GM12878 (cell line): ENCODE results near the gene NLGN2. TPM values are rescaled to one million over a fixed set of nuclear protein-coding genes. Genes with fewer than 3 reads are reported as not detected.

Experiments
- ATAC-seq: fragments of 200-7000 bp; cut with Tn5 transposase; 3 replicates; pipeline ENCODE4 v1.9.1; 2020; ENCODE audit warnings: mild to moderate bottlenecking, moderate library complexity
- BruUV-seq: library from RNA; stranded (reverse); fragments of 400-500 nt; replicated peaks from 2 replicates; lab custom pipeline; 2021; lab: Mats Ljungman, UMichigan
- CTCF ChIA-PET: fragments of 300-600 bp; sonication (Branson Sonifier 250); formaldehyde crosslinking; extraction: SDS; loops from one replicate; lab custom pipeline; 2021; ENCODE audit warnings: inconsistent platforms; lab: Yijun Ruan, JAX
- POLR2A ChIA-PET: fragments of 350-600 bp; formaldehyde crosslinking; extraction: SDS; loops from one replicate; lab custom pipeline; 2021; ENCODE audit warnings: inconsistent platforms; lab: Charles Lee
- RAD21 ChIA-PET: fragments of 300-600 bp; sonication (Branson Sonifier 250); formaldehyde crosslinking; loops from one replicate; lab custom pipeline; 2023; ENCODE audit warnings: antibody characterized with exemption; ENCODE audit not compliant: unreplicated experiment; lab: Charles Lee
- SMC1A ChIA-PET: fragments of 300-600 bp; sonication (Branson Sonifier 250); formaldehyde crosslinking; loops from one replicate; lab custom pipeline; 2023; ENCODE audit not compliant: unreplicated experiment, uncharacterized antibody; lab: Charles Lee
- DNase-seq: peaks from one replicate; pipeline ENCODE4 v3.0.0-alpha.2; 2011; ENCODE audit warnings: low read depth, low spot score
- FAIRE-seq: peaks from 3 replicates; lab custom pipeline; 2011; peaks lifted over from hg19 to GRCh38; lab: Jason Lieb, UNC
- H2AFZ ChIP-seq: 2 replicates; pipeline ENCODE4 v1.6.0; 2011; ENCODE audit warnings: low read depth, low read length, control low read depth; ENCODE audit not compliant: control insufficient read depth
- H3K27ac ChIP-seq: 2 replicates; pipeline ENCODE4 v1.5.1; 2011; ENCODE audit warnings: control low read depth; ENCODE audit not compliant: control insufficient read depth, insufficient read depth
- H3K27me3 ChIP-seq, 2 experiments: replicated peaks in 1 of 2; 2 replicates each; pipeline versions ENCODE4 v1.6.0 to v1.6.1; 2011; ENCODE audit warnings: low read length in 1 of 2; ENCODE audit not compliant: control insufficient read depth in 2 of 2, insufficient read depth in 2 of 2
- H3K36me3 ChIP-seq, 2 experiments: 2 replicates each; pipeline ENCODE4 v1.5.1; 2011; ENCODE audit warnings: low read length in 1 of 2; ENCODE audit not compliant: control insufficient read depth in 2 of 2, insufficient read depth in 2 of 2
- H3K4me1 ChIP-seq: 2 replicates; pipeline ENCODE4 v1.6.1; 2011; ENCODE audit warnings: mild to moderate bottlenecking, low read length, moderate library complexity, mixed read lengths; ENCODE audit not compliant: control insufficient read depth, insufficient read depth
- H3K4me2 ChIP-seq: 2 replicates; pipeline ENCODE4 v1.6.0; 2011; ENCODE audit warnings: control low read depth; ENCODE audit not compliant: control insufficient read depth, insufficient read depth
- H3K4me3 ChIP-seq: fragments of 200-600 bp; sonication (generic); 2 replicates; pipeline ENCODE4 v1.5.1; 2016
- H3K79me2 ChIP-seq: 2 replicates; pipeline ENCODE4 v1.6.0; 2011; ENCODE audit warnings: low read length; ENCODE audit not compliant: control insufficient read depth, insufficient read depth
- H3K9ac ChIP-seq: 2 replicates; pipeline ENCODE4 v1.8.0; 2011; ENCODE audit warnings: low read length, control low read depth, mixed read lengths; ENCODE audit not compliant: control insufficient read depth, insufficient read depth
- H3K9me3 ChIP-seq: replicated peaks from 3 replicates; pipeline ENCODE4 v1.5.1; 2011; ENCODE audit warnings: mild to moderate bottlenecking, low read length; ENCODE audit not compliant: control insufficient read depth, insufficient read depth
- H4K20me1 ChIP-seq: 2 replicates; pipeline ENCODE4 v1.6.0; 2011; ENCODE audit not compliant: control insufficient read depth, insufficient read depth
- CHD2 ChIP-seq: IDR thresholded peaks from 2 replicates; pipeline ENCODE4 v1.6.1; 2011; ENCODE audit warnings: low read depth, low read length, improper control_type of control experiment, borderline replicate concordance
- DPF2 ChIP-seq: fragments of 450-650 bp; IDR thresholded peaks from 2 replicates; pipeline ENCODE4 v1.6.1; 2017; ENCODE audit warnings: mild to moderate bottlenecking
- IKZF1 ChIP-seq: fragments of 450-650 bp; conservative IDR thresholded peaks from 2 replicates; pipeline ENCODE4 v1.6.1; 2017; ENCODE audit warnings: antibody characterized with exemption, mild to moderate bottlenecking
- IRF4 ChIP-seq: IDR thresholded peaks from 2 replicates; pipeline ENCODE4 v1.6.1; 2011; ENCODE audit warnings: low read depth, low read length
- MYC ChIP-seq: IDR thresholded peaks from 2 replicates; pipeline ENCODE4 v1.6.1; 2011; ENCODE audit warnings: mild to moderate bottlenecking, low read length, moderate library complexity, inconsistent platforms; ENCODE audit not compliant: insufficient read depth, insufficient replicate concordance, insufficient read length, severe bottlenecking
- NR2F1 ChIP-seq: fragments of 450-650 bp; conservative IDR thresholded peaks from 2 replicates; pipeline ENCODE4 v1.6.1; 2017; ENCODE audit warnings: mild to moderate bottlenecking
- SMARCA5 ChIP-seq: fragments of 450-650 bp; IDR thresholded peaks from 2 replicates; pipeline ENCODE4 v1.6.1; 2017; ENCODE audit warnings: mild to moderate bottlenecking
- SREBF1 ChIP-seq: IDR thresholded peaks from 2 replicates; pipeline ENCODE4 v1.6.1; 2012; ENCODE audit warnings: mild to moderate bottlenecking, low read length
- TARDBP ChIP-seq: IDR thresholded peaks from 2 replicates; pipeline ENCODE4 v1.6.1; 2016; ENCODE audit warnings: borderline replicate concordance
- TCF12 ChIP-seq: IDR thresholded peaks from 2 replicates; pipeline ENCODE4 v1.6.1; 2011; ENCODE audit warnings: low read depth, mild to moderate bottlenecking, low read length
- WGBS: methylation state at CpG from one replicate; pipeline ENCODE4 v1.1.6; 2016; ENCODE audit warnings: low lambda C conversion rate; ENCODE audit not compliant: insufficient replicate concordance, insufficient coverage; ENCODE audit errors: missing lambda C conversion rate; 5-methylcytosine and 5-hydroxymethylcytosine counted together
- in situ Hi-C: fragments of 300-500 bp; cut with MboI; formaldehyde crosslinking; loops from 9 replicates; pipeline ENCODE4 v1.14.3; 2018; ENCODE audit warnings: mixed read lengths
- intact Hi-C: fragments of 100-400 bp; cut with micrococcal nuclease; formaldehyde crosslinking; loops from one replicate; pipeline ENCODE4 v1.14.2; 2022; ENCODE audit not compliant: unreplicated experiment
- polyA plus RNA-seq, 11 experiments: library from polyadenylated mRNA; depleted of rRNA in 4 of 11; unstranded in 6 of 11; stranded (reverse) in 5 of 11; fragments of >200 nt; fragmentation: Nextera tagmentation in 4 of 11; fragmentation: Illumina TruSeq in 1 of 11; extraction: Ambion mirVana in 4 of 11; extraction: Trizol in 1 of 11; gene quantifications; 1 replicate in 1 of 11; 2 replicates in 10 of 11; pipeline versions ENCODE4 v1.2.1 to v1.2.3, GENCODE V29; 2011 to 2016; ENCODE audit warnings: inconsistent platforms in 2 of 11, missing spikeins in 2 of 11, low read depth in 1 of 11
- total RNA-seq, 4 experiments: library from RNA; depleted of rRNA in 3 of 4; stranded (reverse); fragments of >200 nt in 3 of 4; fragmentation: Illumina TruSeq in 1 of 4; extraction: Trizol in 1 of 4; gene quantifications; 2 replicates each; pipeline versions ENCODE4 v1.2.1 to v1.2.3, GENCODE V29; 2013 to 2021
- TF ChIP-seq, protein P1 (sequence below): fragments of 450-650 bp; IDR thresholded peaks from 2 replicates; pipeline ENCODE4 v1.6.1; 2016; ENCODE audit warnings: mild to moderate bottlenecking, moderate library complexity, borderline replicate concordance
- TF ChIP-seq, protein P2 (sequence below): IDR thresholded peaks from 2 replicates; pipeline ENCODE4 v1.6.1; 2012; ENCODE audit warnings: low read depth, low read length, improper control_type of control experiment
- TF ChIP-seq, protein P3 (sequence below), 3 experiments: IDR thresholded peaks in 2 of 3; conservative IDR thresholded peaks in 1 of 3; 2 replicates each; pipeline ENCODE4 v1.5.1; 2011; ENCODE audit warnings: low read depth in 3 of 3, low read length in 3 of 3, mild to moderate bottlenecking in 3 of 3, control low read depth in 2 of 3, moderate library complexity in 2 of 3, inconsistent platforms in 1 of 3, mixed read lengths in 1 of 3; ENCODE audit not compliant: control insufficient read depth in 2 of 3, insufficient read depth in 1 of 3; ENCODE audit errors: extremely low read depth in 1 of 3
- TF ChIP-seq, protein P4 (sequence below): IDR thresholded peaks from 2 replicates; pipeline ENCODE4 v1.6.1; 2012; ENCODE audit warnings: low read depth, low read length, improper control_type of control experiment

The NLGN2 gene
- total and polyA plus RNA-seq, 10 of the 15 experiments (the other 5 are each of a cell fraction or from before 2014, with no cell fraction given) = 0.02 to 0.87 (median 0.11) TPM; not detected in 2

DNA sequence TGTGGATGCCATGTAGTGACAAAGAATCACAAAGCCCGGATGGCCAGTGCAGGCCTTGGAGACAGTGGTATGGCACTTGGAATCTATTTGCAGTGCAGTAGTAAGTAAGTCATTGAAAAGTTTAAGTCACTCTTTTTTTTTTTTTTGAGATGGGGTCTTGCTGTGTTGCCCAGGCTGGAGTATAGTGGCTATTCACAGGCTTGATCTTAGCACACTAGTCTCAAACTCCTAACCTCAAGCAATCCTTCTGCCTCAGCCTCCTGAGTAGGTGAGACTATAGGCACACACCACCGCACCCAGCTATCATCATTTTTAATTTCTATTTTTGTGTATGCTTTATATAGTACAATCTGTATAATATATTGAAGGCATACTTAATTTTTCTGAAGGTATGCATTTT lies 9.0 kb upstream of the NLGN2 start (continued):
- TF ChIP-seq TARDBP = no peak
- TF ChIP-seq, all 136 proteins: peak for 0

DNA sequence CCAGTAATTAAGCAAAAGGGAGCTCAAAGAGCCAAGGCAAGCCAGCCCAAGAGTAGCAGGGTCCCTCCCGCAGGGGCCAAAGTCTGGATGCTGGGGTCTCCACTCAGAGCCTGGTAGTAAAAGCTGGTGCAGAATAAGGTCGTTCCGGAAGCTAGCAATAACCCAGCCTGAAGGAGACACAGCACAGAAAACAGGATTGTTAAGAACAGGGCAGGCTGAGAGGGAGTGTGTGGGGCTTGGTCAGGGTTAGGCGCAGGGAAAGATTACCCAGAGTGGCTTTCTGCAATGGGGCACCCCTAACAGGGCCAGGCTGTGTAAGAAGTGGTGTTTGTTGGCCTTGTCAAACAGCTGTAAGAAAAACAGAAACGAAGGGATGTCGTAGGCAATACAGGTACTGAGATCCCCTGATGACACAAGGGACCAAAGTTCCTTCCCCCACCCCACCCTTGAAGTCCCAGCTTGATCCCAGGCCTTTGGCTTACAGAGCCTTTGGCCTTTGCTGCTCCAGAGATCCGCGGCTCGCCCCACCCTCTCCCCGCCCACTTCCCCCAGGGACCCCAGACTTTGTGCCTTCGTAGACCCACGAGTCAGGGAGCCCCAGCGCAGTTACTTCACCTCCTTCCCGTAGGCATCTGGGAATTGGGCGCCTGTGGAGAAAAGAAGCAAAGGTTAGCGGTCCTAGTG lies 4.5 kb upstream of the NLGN2 start:
- POLR2A ChIA-PET = interaction anchor here (0.5 to 2.7 kb wide), 15 partner anchors 8 to 284 kb away, joined by 3 to 23 read pairs (median 6); partner anchors contain the start of genes ACAP1, CD68, FGF11 and NEURL4
- H4K20me1 ChIP-seq = no peaks in the 10 kb centered on the region
- CTCF ChIA-PET = interaction anchor here (0.8 to 2.1 kb wide), 4 partner anchors 32 to 157 kb away, joined by 3 to 8 read pairs (median 4); partner anchors contain the start of genes ACAP1 and TMEM102
- SMC1A ChIA-PET = interaction anchor here (1.2 to 2.2 kb wide), 5 partner anchors 31 to 83 kb away, joined by 3 to 8 read pairs (median 4); partner anchors contain the start of gene TMEM102
- DNase-seq (no peak), ATAC-seq (peak; percentile 4; the same call in 2 of the 3 replicates), FAIRE-seq (no peak)
- H3K36me3 ChIP-seq = no peaks in the 10 kb centered on the region
- in situ Hi-C loops = no loop called here
- no peaks in the 10 kb centered on the region for H3K9me3 ChIP-seq
- peaks cover 3% of the 10 kb centered on the region; the same call in 1 of the 2 replicates for H3K4me1 ChIP-seq
- BruUV-seq = TSS peak; percentile 91
- peak overlapping the region; percentile 86 for H2AFZ ChIP-seq
- WGBS = 15% methylated on average over 10 of the region's 16 CpGs
- peak overlapping the region; percentile 70 for H3K4me2 ChIP-seq
- intact Hi-C loops = loop anchor here (5.0 kb wide), 1 partner anchor 34 kb away; the partner anchor contains the start of genes FGF11 and TMEM102
- RAD21 ChIA-PET = interaction anchor here (0.8 to 2.2 kb wide), 8 partner anchors 9 to 284 kb away, joined by 3 to 13 read pairs (median 5); partner anchors contain the start of genes ACADVL, PLSCR3, SAT2 and TMEM102
- H3K27me3 ChIP-seq = peaks cover 0 to 6% of the 10 kb centered on the region in 2 experiments; a peak in 2 of 4 replicates
- peak overlapping the region; percentile 50 for H3K27ac ChIP-seq
- H3K9ac ChIP-seq = peak overlapping the region; percentile 87
- peaks cover 2% of the 10 kb centered on the region for H3K79me2 ChIP-seq
- peak overlapping the region; percentile 85 for H3K4me3 ChIP-seq
- TF ChIP-seq CHD2 = no peak
- no peak for TF ChIP-seq SREBF1
- TF ChIP-seq SMARCA5 = no peak
- TF ChIP-seq, protein P1, sequence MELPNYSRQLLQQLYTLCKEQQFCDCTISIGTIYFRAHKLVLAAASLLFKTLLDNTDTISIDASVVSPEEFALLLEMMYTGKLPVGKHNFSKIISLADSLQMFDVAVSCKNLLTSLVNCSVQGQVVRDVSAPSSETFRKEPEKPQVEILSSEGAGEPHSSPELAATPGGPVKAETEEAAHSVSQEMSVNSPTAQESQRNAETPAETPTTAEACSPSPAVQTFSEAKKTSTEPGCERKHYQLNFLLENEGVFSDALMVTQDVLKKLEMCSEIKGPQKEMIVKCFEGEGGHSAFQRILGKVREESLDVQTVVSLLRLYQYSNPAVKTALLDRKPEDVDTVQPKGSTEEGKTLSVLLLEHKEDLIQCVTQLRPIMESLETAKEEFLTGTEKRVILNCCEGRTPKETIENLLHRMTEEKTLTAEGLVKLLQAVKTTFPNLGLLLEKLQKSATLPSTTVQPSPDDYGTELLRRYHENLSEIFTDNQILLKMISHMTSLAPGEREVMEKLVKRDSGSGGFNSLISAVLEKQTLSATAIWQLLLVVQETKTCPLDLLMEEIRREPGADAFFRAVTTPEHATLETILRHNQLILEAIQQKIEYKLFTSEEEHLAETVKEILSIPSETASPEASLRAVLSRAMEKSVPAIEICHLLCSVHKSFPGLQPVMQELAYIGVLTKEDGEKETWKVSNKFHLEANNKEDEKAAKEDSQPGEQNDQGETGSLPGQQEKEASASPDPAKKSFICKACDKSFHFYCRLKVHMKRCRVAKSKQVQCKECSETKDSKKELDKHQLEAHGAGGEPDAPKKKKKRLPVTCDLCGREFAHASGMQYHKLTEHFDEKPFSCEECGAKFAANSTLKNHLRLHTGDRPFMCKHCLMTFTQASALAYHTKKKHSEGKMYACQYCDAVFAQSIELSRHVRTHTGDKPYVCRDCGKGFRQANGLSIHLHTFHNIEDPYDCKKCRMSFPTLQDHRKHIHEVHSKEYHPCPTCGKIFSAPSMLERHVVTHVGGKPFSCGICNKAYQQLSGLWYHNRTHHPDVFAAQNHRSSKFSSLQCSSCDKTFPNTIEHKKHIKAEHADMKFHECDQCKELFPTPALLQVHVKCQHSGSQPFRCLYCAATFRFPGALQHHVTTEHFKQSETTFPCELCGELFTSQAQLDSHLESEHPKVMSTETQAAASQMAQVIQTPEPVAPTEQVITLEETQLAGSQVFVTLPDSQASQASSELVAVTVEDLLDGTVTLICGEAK = no peak
- no peak for TF ChIP-seq DPF2
- no peak for TF ChIP-seq MYC
- TF ChIP-seq, protein P2, sequence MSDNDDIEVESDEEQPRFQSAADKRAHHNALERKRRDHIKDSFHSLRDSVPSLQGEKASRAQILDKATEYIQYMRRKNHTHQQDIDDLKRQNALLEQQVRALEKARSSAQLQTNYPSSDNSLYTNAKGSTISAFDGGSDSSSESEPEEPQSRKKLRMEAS = no peak
- TF ChIP-seq, protein P3, sequence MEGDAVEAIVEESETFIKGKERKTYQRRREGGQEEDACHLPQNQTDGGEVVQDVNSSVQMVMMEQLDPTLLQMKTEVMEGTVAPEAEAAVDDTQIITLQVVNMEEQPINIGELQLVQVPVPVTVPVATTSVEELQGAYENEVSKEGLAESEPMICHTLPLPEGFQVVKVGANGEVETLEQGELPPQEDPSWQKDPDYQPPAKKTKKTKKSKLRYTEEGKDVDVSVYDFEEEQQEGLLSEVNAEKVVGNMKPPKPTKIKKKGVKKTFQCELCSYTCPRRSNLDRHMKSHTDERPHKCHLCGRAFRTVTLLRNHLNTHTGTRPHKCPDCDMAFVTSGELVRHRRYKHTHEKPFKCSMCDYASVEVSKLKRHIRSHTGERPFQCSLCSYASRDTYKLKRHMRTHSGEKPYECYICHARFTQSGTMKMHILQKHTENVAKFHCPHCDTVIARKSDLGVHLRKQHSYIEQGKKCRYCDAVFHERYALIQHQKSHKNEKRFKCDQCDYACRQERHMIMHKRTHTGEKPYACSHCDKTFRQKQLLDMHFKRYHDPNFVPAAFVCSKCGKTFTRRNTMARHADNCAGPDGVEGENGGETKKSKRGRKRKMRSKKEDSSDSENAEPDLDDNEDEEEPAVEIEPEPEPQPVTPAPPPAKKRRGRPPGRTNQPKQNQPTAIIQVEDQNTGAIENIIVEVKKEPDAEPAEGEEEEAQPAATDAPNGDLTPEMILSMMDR (IDR thresholded peaks at IDR 0.05 in 2 of 3, conservative IDR thresholded peaks at IDR 0.05 in 1 of 3; ENCODE audit: control insufficient read depth in 2 of 3, extremely low read depth in 1 of 3, insufficient read depth in 1 of 3, low read depth in 3 of 3, low read length in 3 of 3) = no peak
- TF ChIP-seq TCF12 = no peak
- TF ChIP-seq NR2F1 = no peak
- TF ChIP-seq, protein P4, sequence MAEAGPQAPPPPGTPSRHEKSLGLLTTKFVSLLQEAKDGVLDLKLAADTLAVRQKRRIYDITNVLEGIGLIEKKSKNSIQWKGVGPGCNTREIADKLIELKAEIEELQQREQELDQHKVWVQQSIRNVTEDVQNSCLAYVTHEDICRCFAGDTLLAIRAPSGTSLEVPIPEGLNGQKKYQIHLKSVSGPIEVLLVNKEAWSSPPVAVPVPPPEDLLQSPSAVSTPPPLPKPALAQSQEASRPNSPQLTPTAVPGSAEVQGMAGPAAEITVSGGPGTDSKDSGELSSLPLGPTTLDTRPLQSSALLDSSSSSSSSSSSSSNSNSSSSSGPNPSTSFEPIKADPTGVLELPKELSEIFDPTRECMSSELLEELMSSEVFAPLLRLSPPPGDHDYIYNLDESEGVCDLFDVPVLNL = no peak
- no peak for TF ChIP-seq IRF4
- no peak for TF ChIP-seq IKZF1
